Activated CD8-positive, alpha-beta T cell treated with anti-CD3 and anti-CD28 coated beads, Interleukin-2, amount 10 ng/mL, durations not matched to agents 7 days and 5 days (primary cell): ENCODE measurements around the gene ENOSF1. TPM values are rescaled to one million over a fixed set of nuclear protein-coding genes. Genes with fewer than 3 reads are reported as not detected.

Source experiments
- total RNA-seq, 2 experiments: library from RNA; stranded (reverse); gene quantifications; one replicate each; pipeline ENCODE4 v1.2.3, GENCODE V29; 2021

ENOSF1 gene
- total RNA-seq, 2 experiments from 2014 or later, result 66.0 to 74.1 TPM

Other genes with a start within 250 kb of the ENOSF1 start
- not detected for gene COLEC12, start 211.9 kb downstream of the ENOSF1 start, total RNA-seq
- not detected for gene CETN1, start 132.2 kb downstream of the ENOSF1 start, total RNA-seq
- not detected for gene CLUL1, start 115.6 kb downstream of the ENOSF1 start, total RNA-seq
- gene TYMS, start 55.0 kb downstream of the ENOSF1 start, total RNA-seq, result 100 to 1,000 TPM; 502 to 505 TPM
- 10 to 100 TPM; 22.6 to 22.8 TPM for gene YES1, start 99.6 kb upstream of the ENOSF1 start, total RNA-seq
- gene ADCYAP1, start 192.2 kb upstream of the ENOSF1 start, total RNA-seq, result not detected